HepG2 (cell line): Measurements from ENCODE around the gene CDHR5. TPM values are rescaled to one million over a fixed set of nuclear protein-coding genes. Genes with fewer than 3 reads are reported as not detected.

Experiments used
- KDM2A ChIP-seq: sonication (generic); formaldehyde crosslinking; IDR thresholded peaks from 2 replicates; pipeline ENCODE4 v1.4.0; 2020; ENCODE audit warnings: low read depth, missing genetic modification reagents, borderline replicate concordance
- KLF16 ChIP-seq, 2 experiments: sonication (generic) in 1 of 2; formaldehyde crosslinking in 1 of 2; IDR thresholded peaks; 2 replicates each; pipeline versions ENCODE4 v1.6.1 to v1.8.0; 2016 to 2023; ENCODE audit warnings: missing genetic modification reagents in 2 of 2, missing compliant biosample characterization in 1 of 2
- NR2F6 ChIP-seq, 2 experiments: IDR thresholded peaks; 2 replicates each; pipeline ENCODE4 v1.6.1; 2016; ENCODE audit warnings: antibody characterized with exemption in 1 of 2, mild to moderate bottlenecking in 1 of 2
- PRMT3 ChIP-seq: sonication (generic); formaldehyde crosslinking; IDR thresholded peaks from 2 replicates; pipeline ENCODE4 v1.8.1; 2022; ENCODE audit warnings: low read depth, mild to moderate bottlenecking, moderate library complexity, missing genetic modification reagents, borderline replicate concordance
- RAD21 ChIP-seq: fragments of 450-650 bp; formaldehyde crosslinking; IDR thresholded peaks from 2 replicates; pipeline ENCODE4 v1.5.0; 2020; ENCODE audit warnings: mild to moderate bottlenecking
- SIN3A ChIP-seq: IDR thresholded peaks from 2 replicates; pipeline ENCODE4 v1.6.1; 2011; ENCODE audit warnings: low read depth, mild to moderate bottlenecking, control low read depth, low read length, borderline replicate concordance
- polyA plus RNA-seq, 8 experiments: library from polyadenylated mRNA; depleted of rRNA in 3 of 8; stranded (reverse) in 7 of 8; unstranded in 1 of 8; fragments of >200 nt; fragmentation: Illumina TruSeq in 4 of 8; extraction: Trizol in 4 of 8; gene quantifications; 2 replicates each; pipeline versions ENCODE4 v1.2.1 to v1.2.3, GENCODE V29; 2011 to 2016; ENCODE audit warnings: low read depth in 4 of 8, missing spikeins in 1 of 8, mixed read lengths in 1 of 8; ENCODE audit not compliant: insufficient read depth in 1 of 8
- total RNA-seq, 5 experiments: library from RNA; depleted of rRNA; stranded (reverse); fragments of >200 nt; fragmentation: Illumina TruSeq; extraction: Trizol; gene quantifications; 2 replicates each; pipeline ENCODE4 v1.2.3, GENCODE V29; 2016; ENCODE audit warnings: low read depth in 1 of 5
- TF ChIP-seq, protein P1 (sequence below): sonication (generic); formaldehyde crosslinking; IDR thresholded peaks from 2 replicates; pipeline ENCODE4; 2020; ENCODE audit warnings: missing genetic modification reagents, mild to moderate bottlenecking, borderline replicate concordance
- TF ChIP-seq, protein P2 (sequence below): sonication (generic); formaldehyde crosslinking; IDR thresholded peaks from 2 replicates; pipeline ENCODE4 v1.9.0; 2022; ENCODE audit warnings: low read depth, missing genetic modification reagents
- TF ChIP-seq, protein P3 (sequence below): sonication (generic); formaldehyde crosslinking; IDR thresholded peaks from 2 replicates; pipeline ENCODE4 v1.5.0; 2020; ENCODE audit warnings: mild to moderate bottlenecking, missing genetic modification reagents, moderate library complexity
- TF ChIP-seq, protein P4 (sequence below), 2 experiments: sonication (generic) in 1 of 2; formaldehyde crosslinking in 1 of 2; IDR thresholded peaks; 2 replicates each; pipeline versions ENCODE4 v1.4.0 to v1.6.1; 2016 to 2020; ENCODE audit warnings: borderline replicate concordance in 1 of 2, low read depth in 1 of 2, mild to moderate bottlenecking in 1 of 2, missing genetic modification reagents in 1 of 2
- TF ChIP-seq, protein P5 (sequence below): sonication (generic); formaldehyde crosslinking; IDR thresholded peaks from 2 replicates; pipeline ENCODE4 v1.5.1; 2020; ENCODE audit warnings: mild to moderate bottlenecking, moderate library complexity, missing genetic modification reagents
- TF ChIP-seq, protein P6 (sequence below): IDR thresholded peaks from 2 replicates; pipeline ENCODE4 v1.6.1; 2016; ENCODE audit warnings: mild to moderate bottlenecking

The CDHR5 gene
- total and polyA plus RNA-seq, 2 of the 13 experiments (the other 11 are each of a cell fraction or from before 2014, with no cell fraction given) = 0.46 to 0.71 TPM

DNA sequence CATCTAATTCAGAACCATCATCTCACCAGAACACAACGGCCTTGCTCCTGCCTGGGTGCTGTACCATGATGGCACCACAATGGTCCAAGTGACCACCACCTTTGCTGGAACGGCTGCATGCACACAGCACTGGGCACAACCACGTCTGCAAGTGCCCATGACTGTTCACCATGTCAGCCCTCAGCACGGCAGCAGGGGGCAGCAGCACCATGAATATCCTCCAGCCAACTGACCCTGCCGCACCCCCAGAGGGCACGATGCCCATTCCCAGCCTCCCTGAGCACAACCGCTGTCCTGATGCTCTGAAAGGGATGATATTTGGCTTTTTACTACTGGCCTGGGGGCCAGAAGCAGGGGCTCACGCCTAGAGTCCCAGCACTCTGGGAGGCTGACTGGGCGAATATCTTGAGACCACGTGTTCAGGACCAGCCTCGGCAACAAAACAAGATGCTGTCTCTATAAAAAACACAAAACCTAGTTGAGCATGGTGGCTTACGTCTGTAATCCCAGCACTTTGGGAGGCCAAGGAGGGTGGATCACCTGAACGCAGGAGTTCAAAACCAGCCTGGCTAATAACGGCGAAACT, 38.0 kb upstream of the CDHR5 start (continued):
- TF ChIP-seq, protein P1, sequence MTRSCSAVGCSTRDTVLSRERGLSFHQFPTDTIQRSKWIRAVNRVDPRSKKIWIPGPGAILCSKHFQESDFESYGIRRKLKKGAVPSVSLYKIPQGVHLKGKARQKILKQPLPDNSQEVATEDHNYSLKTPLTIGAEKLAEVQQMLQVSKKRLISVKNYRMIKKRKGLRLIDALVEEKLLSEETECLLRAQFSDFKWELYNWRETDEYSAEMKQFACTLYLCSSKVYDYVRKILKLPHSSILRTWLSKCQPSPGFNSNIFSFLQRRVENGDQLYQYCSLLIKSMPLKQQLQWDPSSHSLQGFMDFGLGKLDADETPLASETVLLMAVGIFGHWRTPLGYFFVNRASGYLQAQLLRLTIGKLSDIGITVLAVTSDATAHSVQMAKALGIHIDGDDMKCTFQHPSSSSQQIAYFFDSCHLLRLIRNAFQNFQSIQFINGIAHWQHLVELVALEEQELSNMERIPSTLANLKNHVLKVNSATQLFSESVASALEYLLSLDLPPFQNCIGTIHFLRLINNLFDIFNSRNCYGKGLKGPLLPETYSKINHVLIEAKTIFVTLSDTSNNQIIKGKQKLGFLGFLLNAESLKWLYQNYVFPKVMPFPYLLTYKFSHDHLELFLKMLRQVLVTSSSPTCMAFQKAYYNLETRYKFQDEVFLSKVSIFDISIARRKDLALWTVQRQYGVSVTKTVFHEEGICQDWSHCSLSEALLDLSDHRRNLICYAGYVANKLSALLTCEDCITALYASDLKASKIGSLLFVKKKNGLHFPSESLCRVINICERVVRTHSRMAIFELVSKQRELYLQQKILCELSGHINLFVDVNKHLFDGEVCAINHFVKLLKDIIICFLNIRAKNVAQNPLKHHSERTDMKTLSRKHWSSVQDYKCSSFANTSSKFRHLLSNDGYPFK (CRISPR knock-in tag) = 0 out of 2 replicates have a peak, but pooled peaks have one; percentile 20
- TF ChIP-seq, protein P2, sequence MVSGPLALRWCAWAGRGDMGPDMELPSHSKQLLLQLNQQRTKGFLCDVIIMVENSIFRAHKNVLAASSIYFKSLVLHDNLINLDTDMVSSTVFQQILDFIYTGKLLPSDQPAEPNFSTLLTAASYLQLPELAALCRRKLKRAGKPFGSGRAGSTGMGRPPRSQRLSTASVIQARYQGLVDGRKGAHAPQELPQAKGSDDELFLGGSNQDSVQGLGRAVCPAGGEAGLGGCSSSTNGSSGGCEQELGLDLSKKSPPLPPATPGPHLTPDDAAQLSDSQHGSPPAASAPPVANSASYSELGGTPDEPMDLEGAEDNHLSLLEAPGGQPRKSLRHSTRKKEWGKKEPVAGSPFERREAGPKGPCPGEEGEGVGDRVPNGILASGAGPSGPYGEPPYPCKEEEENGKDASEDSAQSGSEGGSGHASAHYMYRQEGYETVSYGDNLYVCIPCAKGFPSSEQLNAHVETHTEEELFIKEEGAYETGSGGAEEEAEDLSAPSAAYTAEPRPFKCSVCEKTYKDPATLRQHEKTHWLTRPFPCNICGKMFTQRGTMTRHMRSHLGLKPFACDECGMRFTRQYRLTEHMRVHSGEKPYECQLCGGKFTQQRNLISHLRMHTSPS (CRISPR knock-in tag) = peak; percentile 79; the same call in 1 of the 2 replicates
- TF ChIP-seq, protein P3, sequence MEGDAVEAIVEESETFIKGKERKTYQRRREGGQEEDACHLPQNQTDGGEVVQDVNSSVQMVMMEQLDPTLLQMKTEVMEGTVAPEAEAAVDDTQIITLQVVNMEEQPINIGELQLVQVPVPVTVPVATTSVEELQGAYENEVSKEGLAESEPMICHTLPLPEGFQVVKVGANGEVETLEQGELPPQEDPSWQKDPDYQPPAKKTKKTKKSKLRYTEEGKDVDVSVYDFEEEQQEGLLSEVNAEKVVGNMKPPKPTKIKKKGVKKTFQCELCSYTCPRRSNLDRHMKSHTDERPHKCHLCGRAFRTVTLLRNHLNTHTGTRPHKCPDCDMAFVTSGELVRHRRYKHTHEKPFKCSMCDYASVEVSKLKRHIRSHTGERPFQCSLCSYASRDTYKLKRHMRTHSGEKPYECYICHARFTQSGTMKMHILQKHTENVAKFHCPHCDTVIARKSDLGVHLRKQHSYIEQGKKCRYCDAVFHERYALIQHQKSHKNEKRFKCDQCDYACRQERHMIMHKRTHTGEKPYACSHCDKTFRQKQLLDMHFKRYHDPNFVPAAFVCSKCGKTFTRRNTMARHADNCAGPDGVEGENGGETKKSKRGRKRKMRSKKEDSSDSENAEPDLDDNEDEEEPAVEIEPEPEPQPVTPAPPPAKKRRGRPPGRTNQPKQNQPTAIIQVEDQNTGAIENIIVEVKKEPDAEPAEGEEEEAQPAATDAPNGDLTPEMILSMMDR (CRISPR knock-in tag) = peak; percentile 91
- no peak for TF ChIP-seq SIN3A
- peak; percentile 25; the same call in 1 of the 2 replicates for TF ChIP-seq KDM2A
- TF ChIP-seq PRMT3 = no peak
- TF ChIP-seq RAD21 (CRISPR knock-in tag) = peak; percentile 80
- 0 out of 4 replicates have a peak, but pooled peaks of 1 of the 2 experiments have one; percentile 23 for TF ChIP-seq KLF16 (CRISPR knock-in tag; IDR thresholded peaks at IDR 0.05)
- TF ChIP-seq, protein P4, sequence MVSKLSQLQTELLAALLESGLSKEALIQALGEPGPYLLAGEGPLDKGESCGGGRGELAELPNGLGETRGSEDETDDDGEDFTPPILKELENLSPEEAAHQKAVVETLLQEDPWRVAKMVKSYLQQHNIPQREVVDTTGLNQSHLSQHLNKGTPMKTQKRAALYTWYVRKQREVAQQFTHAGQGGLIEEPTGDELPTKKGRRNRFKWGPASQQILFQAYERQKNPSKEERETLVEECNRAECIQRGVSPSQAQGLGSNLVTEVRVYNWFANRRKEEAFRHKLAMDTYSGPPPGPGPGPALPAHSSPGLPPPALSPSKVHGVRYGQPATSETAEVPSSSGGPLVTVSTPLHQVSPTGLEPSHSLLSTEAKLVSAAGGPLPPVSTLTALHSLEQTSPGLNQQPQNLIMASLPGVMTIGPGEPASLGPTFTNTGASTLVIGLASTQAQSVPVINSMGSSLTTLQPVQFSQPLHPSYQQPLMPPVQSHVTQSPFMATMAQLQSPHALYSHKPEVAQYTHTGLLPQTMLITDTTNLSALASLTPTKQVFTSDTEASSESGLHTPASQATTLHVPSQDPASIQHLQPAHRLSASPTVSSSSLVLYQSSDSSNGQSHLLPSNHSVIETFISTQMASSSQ (IDR thresholded peaks at IDR 0.05; ENCODE audit: low read depth) = no peak
- TF ChIP-seq, protein P4 (CRISPR knock-in tag; IDR thresholded peaks at IDR 0.05; ENCODE audit: borderline replicate concordance) = 0 out of 2 replicates have a peak, but pooled peaks have one; percentile 27
- TF ChIP-seq, protein P5, sequence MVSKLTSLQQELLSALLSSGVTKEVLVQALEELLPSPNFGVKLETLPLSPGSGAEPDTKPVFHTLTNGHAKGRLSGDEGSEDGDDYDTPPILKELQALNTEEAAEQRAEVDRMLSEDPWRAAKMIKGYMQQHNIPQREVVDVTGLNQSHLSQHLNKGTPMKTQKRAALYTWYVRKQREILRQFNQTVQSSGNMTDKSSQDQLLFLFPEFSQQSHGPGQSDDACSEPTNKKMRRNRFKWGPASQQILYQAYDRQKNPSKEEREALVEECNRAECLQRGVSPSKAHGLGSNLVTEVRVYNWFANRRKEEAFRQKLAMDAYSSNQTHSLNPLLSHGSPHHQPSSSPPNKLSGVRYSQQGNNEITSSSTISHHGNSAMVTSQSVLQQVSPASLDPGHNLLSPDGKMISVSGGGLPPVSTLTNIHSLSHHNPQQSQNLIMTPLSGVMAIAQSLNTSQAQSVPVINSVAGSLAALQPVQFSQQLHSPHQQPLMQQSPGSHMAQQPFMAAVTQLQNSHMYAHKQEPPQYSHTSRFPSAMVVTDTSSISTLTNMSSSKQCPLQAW = peak; percentile 50; the same call in 1 of the 2 replicates
- TF ChIP-seq, protein P6, sequence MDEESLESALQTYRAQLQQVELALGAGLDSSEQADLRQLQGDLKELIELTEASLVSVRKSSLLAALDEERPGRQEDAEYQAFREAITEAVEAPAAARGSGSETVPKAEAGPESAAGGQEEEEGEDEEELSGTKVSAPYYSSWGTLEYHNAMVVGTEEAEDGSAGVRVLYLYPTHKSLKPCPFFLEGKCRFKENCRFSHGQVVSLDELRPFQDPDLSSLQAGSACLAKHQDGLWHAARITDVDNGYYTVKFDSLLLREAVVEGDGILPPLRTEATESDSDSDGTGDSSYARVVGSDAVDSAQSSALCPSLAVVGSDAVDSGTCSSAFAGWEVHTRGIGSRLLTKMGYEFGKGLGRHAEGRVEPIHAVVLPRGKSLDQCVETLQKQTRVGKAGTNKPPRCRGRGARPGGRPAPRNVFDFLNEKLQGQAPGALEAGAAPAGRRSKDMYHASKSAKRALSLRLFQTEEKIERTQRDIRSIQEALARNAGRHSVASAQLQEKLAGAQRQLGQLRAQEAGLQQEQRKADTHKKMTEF (CRISPR knock-in tag) = 0 out of 2 replicates have a peak, but pooled peaks have one; percentile 23
- peak; percentile 53; the same call in 1 of the 2 replicates for TF ChIP-seq NR2F6 (IDR thresholded peaks at IDR 0.05)
- TF ChIP-seq NR2F6 (CRISPR knock-in tag; IDR thresholded peaks at IDR 0.05) = peak; percentile 81
